Measurements from ENCODE around the gene JAG1. TPM values are rescaled to one million over a fixed set of nuclear protein-coding genes. Genes with fewer than 3 reads are reported as not detected.

The JAG1 gene
- total and polyA plus RNA-seq, 2 of the 4 experiments (the other 2 are of a cell fraction), result 10.2 to 22.6 TPM

DNA sequence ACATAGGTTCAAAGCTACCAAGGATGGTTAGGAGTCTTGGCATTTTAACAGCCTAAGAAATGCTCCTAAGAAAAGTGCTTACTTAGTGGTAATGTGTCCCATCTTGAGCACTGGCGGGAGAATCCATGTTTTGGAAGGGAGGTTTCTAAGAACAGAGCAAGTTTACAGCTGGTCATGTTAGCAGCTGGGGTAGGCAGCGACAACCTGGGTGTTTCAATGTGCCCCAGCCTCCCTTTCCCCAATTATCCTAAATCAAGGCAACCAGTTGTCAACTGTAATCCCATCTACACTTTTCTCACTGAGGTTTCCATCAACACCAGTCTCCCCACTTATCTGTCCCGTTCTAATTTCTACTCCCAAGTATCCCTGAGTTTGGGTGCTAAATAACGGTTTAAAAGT is 1.6 kb upstream of the JAG1 start:
- Histone ChIP-seq H3K56ac (ENCODE audit: extremely low read depth, insufficient read depth, low read length) (no peak overlapping the region), H3K36me3 (ENCODE audit: control insufficient read depth, insufficient read depth, low read length) (peaks cover 4% of the 10 kb centered on the region; the same call in 1 of the 2 replicates), H2AFZ (replicated peaks; ENCODE audit: low read length, poor library complexity) (no peak overlapping the region), H3K9ac (ENCODE audit: low read depth, low read length) (peak overlapping the region; percentile 71; the same call in 1 of the 2 replicates), H3K4me3 (ENCODE audit: insufficient read depth, low read depth, low read length) (no peak overlapping the region), H3K4me1 (ENCODE audit: control insufficient read depth, insufficient read depth, low read length) (peaks cover 5% of the 10 kb centered on the region; the same call in 1 of the 2 replicates), H4K8ac (ENCODE audit: low read depth in 2 of 2, low read length in 2 of 2) (peak overlapping the region; percentile 10 to 80; a peak in 3 of 4 replicates), H3K27me3 (ENCODE audit: control insufficient read depth, insufficient read depth, low read length) (no peaks in the 10 kb centered on the region), H3K14ac (replicated peaks; ENCODE audit: low read depth, low read length) (peak overlapping the region; percentile 69), H2BK120ac (ENCODE audit: low read depth, low read length) (peak overlapping the region; percentile 74), H2AK5ac (ENCODE audit: low read depth, low read length) (peak overlapping the region; percentile 18; the same call in 1 of the 2 replicates), H3K4me2 (ENCODE audit: low read depth, low read length) (peak overlapping the region; percentile 90), H2BK15ac (ENCODE audit: low read depth, low read length) (peak overlapping the region; percentile 24; the same call in 2 of the 3 replicates), H3K9me3 (ENCODE audit: control insufficient read depth, insufficient read depth, low read length) (no peaks in the 10 kb centered on the region), H3K9me1 (ENCODE audit: insufficient read depth, low read length) (no peaks in the 10 kb centered on the region), H4K5ac (ENCODE audit: low read depth, low read length) (0 out of 2 replicates have a peak overlapping the region, but pooled peaks have one; percentile 5), H2AK9ac (replicated peaks; ENCODE audit: low read depth, low read length, poor library complexity) (no peak overlapping the region), H4K20me1 (ENCODE audit: insufficient read depth, low read length) (0 out of 2 replicates have a peak, but pooled peaks cover under 1% of the 10 kb centered on the region), H3K79me1 (ENCODE audit: low read depth in 1 of 2, low read length in 2 of 2) (peaks cover 6 to 25% of the 10 kb centered on the region in 2 experiments; a peak in 3 of 4 replicates), H2BK5ac (ENCODE audit: low read depth, low read length, poor library complexity, severe bottlenecking) (no peak overlapping the region), H3K23ac (ENCODE audit: low read depth, low read length) (peak overlapping the region; percentile 85; the same call in 1 of the 2 replicates), H3K18ac (ENCODE audit: low read depth, low read length) (peak overlapping the region; percentile 73), H3K27ac (ENCODE audit: insufficient read depth, low read length) (peak overlapping the region; percentile 4; the same call in 1 of the 2 replicates), H3K4ac (ENCODE audit: low read depth, low read length) (peak overlapping the region; percentile 71), H2BK20ac (ENCODE audit: low read depth, low read length) (peak overlapping the region; percentile 54; the same call in 1 of the 2 replicates), H4K91ac (ENCODE audit: insufficient read depth, low read depth, low read length) (peak overlapping the region; percentile 55; the same call in 1 of the 2 replicates)
- TF ChIP-seq CHD1 (IDR thresholded peaks at IDR 0.05; ENCODE audit: low read depth, low read length), result no peak
- TF ChIP-seq RAD21 (IDR thresholded peaks at IDR 0.05; ENCODE audit: low read length), result no peak
- TF ChIP-seq MAFK (IDR thresholded peaks at IDR 0.05; ENCODE audit: low read depth, low read length), result no peak
- TF ChIP-seq SMC3 (IDR thresholded peaks at IDR 0.05; ENCODE audit: low read depth, low read length), result no peak
- TF ChIP-seq, protein P1, sequence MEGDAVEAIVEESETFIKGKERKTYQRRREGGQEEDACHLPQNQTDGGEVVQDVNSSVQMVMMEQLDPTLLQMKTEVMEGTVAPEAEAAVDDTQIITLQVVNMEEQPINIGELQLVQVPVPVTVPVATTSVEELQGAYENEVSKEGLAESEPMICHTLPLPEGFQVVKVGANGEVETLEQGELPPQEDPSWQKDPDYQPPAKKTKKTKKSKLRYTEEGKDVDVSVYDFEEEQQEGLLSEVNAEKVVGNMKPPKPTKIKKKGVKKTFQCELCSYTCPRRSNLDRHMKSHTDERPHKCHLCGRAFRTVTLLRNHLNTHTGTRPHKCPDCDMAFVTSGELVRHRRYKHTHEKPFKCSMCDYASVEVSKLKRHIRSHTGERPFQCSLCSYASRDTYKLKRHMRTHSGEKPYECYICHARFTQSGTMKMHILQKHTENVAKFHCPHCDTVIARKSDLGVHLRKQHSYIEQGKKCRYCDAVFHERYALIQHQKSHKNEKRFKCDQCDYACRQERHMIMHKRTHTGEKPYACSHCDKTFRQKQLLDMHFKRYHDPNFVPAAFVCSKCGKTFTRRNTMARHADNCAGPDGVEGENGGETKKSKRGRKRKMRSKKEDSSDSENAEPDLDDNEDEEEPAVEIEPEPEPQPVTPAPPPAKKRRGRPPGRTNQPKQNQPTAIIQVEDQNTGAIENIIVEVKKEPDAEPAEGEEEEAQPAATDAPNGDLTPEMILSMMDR (conservative IDR thresholded peaks at IDR 0.05; ENCODE audit: low read depth, low read length), result no peak
- TF ChIP-seq FOS (IDR thresholded peaks at IDR 0.05; ENCODE audit: low read depth, low read length), result no peak
- TF ChIP-seq MAZ (IDR thresholded peaks at IDR 0.05; ENCODE audit: borderline replicate concordance, low read depth, low read length), result no peak
- TF ChIP-seq, protein P2, sequence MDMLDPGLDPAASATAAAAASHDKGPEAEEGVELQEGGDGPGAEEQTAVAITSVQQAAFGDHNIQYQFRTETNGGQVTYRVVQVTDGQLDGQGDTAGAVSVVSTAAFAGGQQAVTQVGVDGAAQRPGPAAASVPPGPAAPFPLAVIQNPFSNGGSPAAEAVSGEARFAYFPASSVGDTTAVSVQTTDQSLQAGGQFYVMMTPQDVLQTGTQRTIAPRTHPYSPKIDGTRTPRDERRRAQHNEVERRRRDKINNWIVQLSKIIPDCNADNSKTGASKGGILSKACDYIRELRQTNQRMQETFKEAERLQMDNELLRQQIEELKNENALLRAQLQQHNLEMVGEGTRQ (IDR thresholded peaks at IDR 0.05; ENCODE audit: low read depth, low read length), result no peak
- no peak for TF ChIP-seq BHLHE40 (IDR thresholded peaks at IDR 0.05; ENCODE audit: low read depth, low read length)
- TF ChIP-seq NFE2L2 (IDR thresholded peaks at IDR 0.05; ENCODE audit: low read depth, low read length), result no peak
- TF ChIP-seq RCOR1 (IDR thresholded peaks at IDR 0.05; ENCODE audit: insufficient replicate concordance, low read length), result no peak
- TF ChIP-seq CEBPB (IDR thresholded peaks at IDR 0.05; ENCODE audit: low read depth, low read length), result no peak
- ChIA-PET CTCF (interaction anchor here (0.6 to 2.1 kb wide), 6 partner anchors 12 to 598 kb away, joined by 3 to 7 read pairs (median 4); no protein-coding TSS in a partner anchor), POLR2A (ENCODE audit: unreplicated experiment) (no interaction called here)
- WGBS, 2 experiments (ENCODE audit: extremely low coverage in 2 of 2, insufficient read length in 1 of 2), result 83% methylated on average over 2 of the region's 4 CpGs; no CpG with 5 or more reads in 1 of the 2 experiments
- no TSS peak for BruUV-seq (replicated peaks)
- in situ Hi-C loops (cut with MboI; ENCODE audit: low sequenced_read_pairs) (loop anchor here (10.0 kb wide), 1 partner anchor 869 kb away; no protein-coding TSS in a partner anchor), intact Hi-C loops (cut with micrococcal nuclease) (loop anchor here (1.0 to 10.0 kb wide), 5 partner anchors 307 to 779 kb away; no protein-coding TSS in a partner anchor), dilution Hi-C loops (cut with HindIII; ENCODE audit: low sequenced_read_pairs, unreplicated experiment) (no loop called here)
- ATAC-seq (ENCODE audit: low read depth), result no peak
- no peak for DNase-seq

All from IMR-90 (cell line).